ENCODE results near the gene PCP4L1.
A peak's percentile ranks its signal among the peaks of the same experiment; 100 is the strongest.
"Not testable (repeated sequence)": the region's sequence is repeated elsewhere in the genome, so short reads cannot be mapped to it uniquely, and the experiment has no call there.

Gene PCP4L1

GRCh38 chr1:161258439-161259344 is at the start of gene PCP4L1:
Gene PCP4L1 (plus strand): TSS chr1:161258745. CDS start chr1:161258975, 230 bp downstream.
- DNase-seq = peak in 53 of 58 donors; percentile 3 to 76 (median 49)

GRCh38 chr1:161209790-161210409 is 48.6 kb upstream of the PCP4L1 start:
- peak in 50 of 58 donors; percentile 17 to 75 (median 43) for DNase-seq

GRCh38 chr1:161214369-161214768 is 44.2 kb upstream of the PCP4L1 start:
- DNase-seq = no peak

GRCh38 chr1:161215076-161215475 is 43.5 kb upstream of the PCP4L1 start, which contains the start of gene FCER1G:
Gene FCER1G (plus strand): TSS chr1:161215295. CDS start chr1:161215322, 27 bp downstream.
- DNase-seq = peak in 12 of 58 donors; percentile 9 to 28 (median 16)

- peak in 2 of 58 donors; percentile 8 to 12 for DNase-seq
Observed at GRCh38 chr1:161216945-161217712, 41.4 kb upstream of the PCP4L1 start.

- DNase-seq = no peak
Observed at GRCh38 chr1:161217831-161218230, 40.7 kb upstream of the PCP4L1 start.

GRCh38 chr1:161218301-161219077 is 40.1 kb upstream of the PCP4L1 start:
- no peak for DNase-seq

- DNase-seq = no peak
Observed at GRCh38 chr1:161219078-161219892, 39.3 kb upstream of the PCP4L1 start.

- no peak for DNase-seq
Observed at GRCh38 chr1:161220002-161220401, 38.5 kb upstream of the PCP4L1 start.

- no peak for DNase-seq
Observed at GRCh38 chr1:161222175-161223019, 36.1 kb upstream of the PCP4L1 start.

- DNase-seq = no peak
Observed at GRCh38 chr1:161223805-161224694, 34.5 kb upstream of the PCP4L1 start.

GRCh38 chr1:161224695-161225087 is 33.9 kb upstream of the PCP4L1 start:
- DNase-seq = not testable (repeated sequence)

- DNase-seq = no peak
Observed at GRCh38 chr1:161225178-161225533, 33.4 kb upstream of the PCP4L1 start.

GRCh38 chr1:161225534-161226319 is 32.8 kb upstream of the PCP4L1 start, which contains the start of gene TOMM40L:
Gene TOMM40L (plus strand): TSS chr1:161226060. CDS start chr1:161226490, 430 bp downstream.
- DNase-seq = peak; percentile 31 to 96 (median 87)

- DNase-seq = no peak
Observed at GRCh38 chr1:161226320-161226711, 32.2 kb upstream of the PCP4L1 start.

GRCh38 chr1:161226759-161227158 is 31.8 kb upstream of the PCP4L1 start:
- no peak for DNase-seq

Measured in anterior cingulate cortex (tissue), 58 donors.